ENCODE measurements around the gene TERT. TPM values are rescaled to one million over a fixed set of nuclear protein-coding genes. Genes with fewer than 3 reads are reported as not detected.

Gene TERT
- total and polyA plus RNA-seq, 12 donors: 0.29 TPM; not detected in 11

- 71 to 85% (median 79%) methylated on average over 4 to 17 of the region's 17 CpGs for WGBS, 4 donors
- Histone ChIP-seq H3K36me3 (replicated peaks in 1 of 2) (no peaks in the 10 kb centered on the region), H3K4me3 (no peak overlapping the region), H3K27ac (no peak overlapping the region), H3K4me1 (replicated peaks in 1 of 2) (no peaks in the 10 kb centered on the region), H3K9me3 (replicated peaks in 1 of 3) (no peaks in the 10 kb centered on the region), H3K27me3 (no peaks in the 10 kb centered on the region)
- TF ChIP-seq POLR2A (IDR thresholded peaks at IDR 0.05): no peak
- no peak for TF ChIP-seq CTCF (IDR thresholded peaks at IDR 0.05)
- intact Hi-C loops (cut with DNase I): no loop called here
- no peak for DNase-seq
Observed at GRCh38 chr5:1208221-1208742, 86.6 kb downstream of the TERT start.

GRCh38 chr5:1207555-1207954, 87.3 kb downstream of the TERT start:
- TF ChIP-seq POLR2A (IDR thresholded peaks at IDR 0.05) (no peak), CTCF (IDR thresholded peaks at IDR 0.05) (no peak)
- H3K4me1 ChIP-seq (replicated peaks in 1 of 2): no peaks in the 10 kb centered on the region
- intact Hi-C loops (cut with DNase I): no loop called here
- DNase-seq: no peak
- WGBS, 4 donors: 64 to 71% (median 69%) methylated on average over 6 of the region's 6 CpGs
- H3K9me3 ChIP-seq (replicated peaks in 1 of 3): no peaks in the 10 kb centered on the region
- no peak overlapping the region for H3K4me3 ChIP-seq
- H3K27me3 ChIP-seq: no peaks in the 10 kb centered on the region
- no peaks in the 10 kb centered on the region for H3K36me3 ChIP-seq (replicated peaks in 1 of 2)
- H3K27ac ChIP-seq: no peak overlapping the region

- Histone ChIP-seq H3K27me3 (no peaks in the 10 kb centered on the region), H3K27ac (no peak overlapping the region), H3K9me3 (replicated peaks in 1 of 3) (no peaks in the 10 kb centered on the region), H3K4me3 (no peak overlapping the region), H3K4me1 (replicated peaks in 1 of 2) (no peaks in the 10 kb centered on the region), H3K36me3 (replicated peaks in 1 of 2) (no peaks in the 10 kb centered on the region)
- no peak for DNase-seq
- 65 to 76% (median 70%) methylated on average over 30 to 49 of the region's 49 CpGs for WGBS, 4 donors
- intact Hi-C loops (cut with DNase I): no loop called here
- TF ChIP-seq CTCF (IDR thresholded peaks at IDR 0.05): no peak
- TF ChIP-seq POLR2A (IDR thresholded peaks at IDR 0.05): no peak
Observed at GRCh38 chr5:1206521-1207412, 88.1 kb downstream of the TERT start.

GRCh38 chr5:1205255-1206180, 89.3 kb downstream of the TERT start:
- H3K4me3 ChIP-seq: no peak overlapping the region
- no peaks in the 10 kb centered on the region for H3K4me1 ChIP-seq (replicated peaks in 1 of 2)
- TF ChIP-seq CTCF (IDR thresholded peaks at IDR 0.05): no peak
- TF ChIP-seq POLR2A (IDR thresholded peaks at IDR 0.05): no peak
- no peaks in the 10 kb centered on the region for H3K9me3 ChIP-seq (replicated peaks in 1 of 3)
- WGBS, 4 donors: 65 to 69% (median 69%) methylated on average over 9 to 11 of the region's 11 CpGs
- no peak overlapping the region for H3K27ac ChIP-seq
- DNase-seq: no peak
- intact Hi-C loops (cut with DNase I): no loop called here
- H3K36me3 ChIP-seq (replicated peaks in 1 of 2): no peaks in the 10 kb centered on the region
- H3K27me3 ChIP-seq: no peaks in the 10 kb centered on the region
